GM23338 (cell line): ENCODE data around the gene SH3BP2. TPM values are rescaled to one million over a fixed set of nuclear protein-coding genes. Genes with fewer than 3 reads are reported as not detected.

Experiments used
- ATAC-seq: fragments of 200-7000 bp; cut with Tn5 transposase; 3 replicates; pipeline ENCODE4 v1.9.1; 2020
- DNase-seq: peaks from one replicate; pipeline ENCODE4 v3.0.0-alpha.2; 2015; ENCODE audit warnings: low spot score
- H2AFZ ChIP-seq: fragments of 200-600 bp; sonication (generic); 2 replicates; pipeline ENCODE4 v1.8.0; 2016; ENCODE audit warnings: antibody characterized with exemption, mild to moderate bottlenecking, moderate library complexity
- H3F3A ChIP-seq: fragments of 200-600 bp; sonication (generic); replicated peaks from 2 replicates; pipeline ENCODE4 v1.8.0; 2017; ENCODE audit warnings: antibody characterized with exemption, mixed run types, low read depth
- H3K27ac ChIP-seq: fragments of 200-600 bp; sonication (generic); 2 replicates; pipeline ENCODE4 v1.6.1; 2016; ENCODE audit warnings: low read depth
- H3K27me3 ChIP-seq: fragments of 200-600 bp; sonication (generic); 2 replicates; pipeline ENCODE4 v1.8.0; 2016; ENCODE audit warnings: mild to moderate bottlenecking, mixed run types, moderate library complexity; ENCODE audit not compliant: insufficient read depth
- H3K36me3 ChIP-seq: fragments of 200-600 bp; sonication (generic); 2 replicates; pipeline ENCODE4 v1.8.0; 2016; ENCODE audit warnings: mild to moderate bottlenecking; ENCODE audit not compliant: insufficient read depth
- H3K4me1 ChIP-seq: fragments of 200-600 bp; sonication (generic); 2 replicates; pipeline ENCODE4 v1.8.0; 2016; ENCODE audit warnings: mild to moderate bottlenecking, moderate library complexity; ENCODE audit not compliant: insufficient read depth
- H3K4me2 ChIP-seq: fragments of 200-600 bp; sonication (generic); 2 replicates; pipeline ENCODE4 v1.7.1; 2017; ENCODE audit warnings: mixed run types
- H3K4me3 ChIP-seq: fragments of 200-600 bp; sonication (generic); 2 replicates; pipeline ENCODE4 v1.6.1; 2016; ENCODE audit warnings: mixed run types
- H3K79me2 ChIP-seq: fragments of 200-600 bp; sonication (generic); replicated peaks from 2 replicates; pipeline ENCODE4 v1.8.0; 2017; ENCODE audit warnings: mild to moderate bottlenecking; ENCODE audit not compliant: insufficient read depth
- H3K9me2 ChIP-seq: fragments of 200-600 bp; sonication (generic); 2 replicates; pipeline ENCODE4 v1.8.0; 2017; ENCODE audit not compliant: insufficient read depth
- H4K20me1 ChIP-seq: fragments of 200-600 bp; sonication (generic); replicated peaks from 2 replicates; pipeline ENCODE4 v1.8.0; 2017; ENCODE audit warnings: mild to moderate bottlenecking; ENCODE audit not compliant: insufficient read depth
- H3K27ac Mint-ChIP-seq: 2 replicates; pipeline ENCODE4 v1.8.0; 2020; ENCODE audit warnings: inconsistent platforms, mild to moderate bottlenecking, moderate library complexity, mixed read lengths
- H3K27me3 Mint-ChIP-seq: 3 replicates; pipeline ENCODE4 v1.8.0; 2022; ENCODE audit warnings: low read depth, mild to moderate bottlenecking, moderate library complexity, mixed read lengths, inconsistent platforms; ENCODE audit not compliant: insufficient read depth, poor library complexity
- H3K36me3 Mint-ChIP-seq: 3 replicates; pipeline ENCODE4 v1.8.0; 2021; ENCODE audit warnings: low read depth, mild to moderate bottlenecking, inconsistent platforms, moderate library complexity, mixed read lengths
- H3K4me1 Mint-ChIP-seq: 3 replicates; pipeline ENCODE4 v1.8.0; 2020; ENCODE audit warnings: mild to moderate bottlenecking, inconsistent platforms, mixed read lengths
- H3K4me3 Mint-ChIP-seq: 3 replicates; pipeline ENCODE4 v1.8.0; 2021; ENCODE audit warnings: moderate library complexity, mild to moderate bottlenecking, inconsistent platforms, mixed read lengths
- H3K9me3 Mint-ChIP-seq: 3 replicates; pipeline ENCODE4 v1.8.0; 2020; ENCODE audit warnings: moderate library complexity, mild to moderate bottlenecking, inconsistent platforms, mixed read lengths
- EZH2 ChIP-seq: fragments of 200-600 bp; sonication (generic); IDR thresholded peaks from one replicate; pipeline ENCODE4 v1.8.0; 2017; ENCODE audit warnings: antibody characterized with exemption, mild to moderate bottlenecking, low read depth; ENCODE audit not compliant: unreplicated experiment
- EZH2phosphoT487 ChIP-seq: fragments of 200-600 bp; sonication (generic); IDR thresholded peaks from one replicate; pipeline ENCODE4 v1.8.1; 2018; ENCODE audit warnings: antibody characterized with exemption; ENCODE audit not compliant: unreplicated experiment
- JUNB ChIP-seq: IDR thresholded peaks from one replicate; pipeline ENCODE4 v1.6.1; 2016; ENCODE audit warnings: antibody characterized with exemption; ENCODE audit not compliant: unreplicated experiment
- NANOG ChIP-seq: IDR thresholded peaks from 2 replicates; pipeline ENCODE4 v1.6.1; 2016; ENCODE audit warnings: antibody characterized with exemption, borderline replicate concordance
- POLR2AphosphoS5 ChIP-seq: IDR thresholded peaks from 2 replicates; pipeline ENCODE4 v1.6.1; 2016; ENCODE audit warnings: antibody characterized with exemption, low read depth
- REST ChIP-seq: IDR thresholded peaks from one replicate; pipeline ENCODE4 v1.6.1; 2018; ENCODE audit warnings: antibody characterized with exemption; ENCODE audit not compliant: unreplicated experiment
- STAT1 ChIP-seq: IDR thresholded peaks from one replicate; pipeline ENCODE4 v1.6.1; 2016; ENCODE audit warnings: antibody characterized with exemption; ENCODE audit not compliant: unreplicated experiment
- polyA plus RNA-seq: library from polyadenylated mRNA; unstranded; fragments of >200 nt; fragmentation: Nextera tagmentation; extraction: Ambion mirVana; gene quantifications from 2 replicates; pipeline ENCODE4 v1.2.1, GENCODE V29; 2016
- total RNA-seq: library from RNA; depleted of rRNA; stranded (reverse); fragments of >200 nt; shearing (Covaris generic); gene quantifications from 2 replicates; pipeline ENCODE4 v1.2.3, GENCODE V29; 2014
- TF ChIP-seq, protein P1 (sequence below): fragments of 250-450 bp; sonication (Bioruptor Pico); IDR thresholded peaks from 2 replicates; pipeline ENCODE4 v1.5.0; 2020; ENCODE audit warnings: mild to moderate bottlenecking, moderate library complexity
- TF ChIP-seq, protein P2 (sequence below): IDR thresholded peaks from 2 replicates; pipeline ENCODE4 v1.6.1; 2016; ENCODE audit warnings: antibody characterized with exemption

The SH3BP2 gene
- total and polyA plus RNA-seq, 2 experiments from 2014 or later, result 15.2 to 43.9 TPM

DNA sequence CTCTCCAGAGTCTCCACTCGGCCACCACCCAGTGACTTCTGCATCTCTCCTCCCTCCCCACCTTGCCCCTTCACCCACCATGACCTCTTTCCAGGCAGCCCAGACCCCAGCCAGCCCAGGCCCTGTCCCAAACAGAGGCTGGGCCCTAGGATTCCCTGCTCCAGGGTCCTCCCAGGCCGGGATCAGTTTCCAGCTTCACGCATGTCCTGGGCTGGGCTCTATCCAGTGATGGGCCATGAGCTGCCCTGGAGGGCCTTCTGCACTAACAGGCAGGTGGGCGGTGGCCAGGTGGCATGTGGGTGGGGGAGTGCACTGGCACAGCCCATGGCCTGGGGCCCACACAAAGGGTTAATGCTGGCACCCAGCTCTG, 30.4 kb downstream of the SH3BP2 start (continued):
- TF ChIP-seq, protein P1, sequence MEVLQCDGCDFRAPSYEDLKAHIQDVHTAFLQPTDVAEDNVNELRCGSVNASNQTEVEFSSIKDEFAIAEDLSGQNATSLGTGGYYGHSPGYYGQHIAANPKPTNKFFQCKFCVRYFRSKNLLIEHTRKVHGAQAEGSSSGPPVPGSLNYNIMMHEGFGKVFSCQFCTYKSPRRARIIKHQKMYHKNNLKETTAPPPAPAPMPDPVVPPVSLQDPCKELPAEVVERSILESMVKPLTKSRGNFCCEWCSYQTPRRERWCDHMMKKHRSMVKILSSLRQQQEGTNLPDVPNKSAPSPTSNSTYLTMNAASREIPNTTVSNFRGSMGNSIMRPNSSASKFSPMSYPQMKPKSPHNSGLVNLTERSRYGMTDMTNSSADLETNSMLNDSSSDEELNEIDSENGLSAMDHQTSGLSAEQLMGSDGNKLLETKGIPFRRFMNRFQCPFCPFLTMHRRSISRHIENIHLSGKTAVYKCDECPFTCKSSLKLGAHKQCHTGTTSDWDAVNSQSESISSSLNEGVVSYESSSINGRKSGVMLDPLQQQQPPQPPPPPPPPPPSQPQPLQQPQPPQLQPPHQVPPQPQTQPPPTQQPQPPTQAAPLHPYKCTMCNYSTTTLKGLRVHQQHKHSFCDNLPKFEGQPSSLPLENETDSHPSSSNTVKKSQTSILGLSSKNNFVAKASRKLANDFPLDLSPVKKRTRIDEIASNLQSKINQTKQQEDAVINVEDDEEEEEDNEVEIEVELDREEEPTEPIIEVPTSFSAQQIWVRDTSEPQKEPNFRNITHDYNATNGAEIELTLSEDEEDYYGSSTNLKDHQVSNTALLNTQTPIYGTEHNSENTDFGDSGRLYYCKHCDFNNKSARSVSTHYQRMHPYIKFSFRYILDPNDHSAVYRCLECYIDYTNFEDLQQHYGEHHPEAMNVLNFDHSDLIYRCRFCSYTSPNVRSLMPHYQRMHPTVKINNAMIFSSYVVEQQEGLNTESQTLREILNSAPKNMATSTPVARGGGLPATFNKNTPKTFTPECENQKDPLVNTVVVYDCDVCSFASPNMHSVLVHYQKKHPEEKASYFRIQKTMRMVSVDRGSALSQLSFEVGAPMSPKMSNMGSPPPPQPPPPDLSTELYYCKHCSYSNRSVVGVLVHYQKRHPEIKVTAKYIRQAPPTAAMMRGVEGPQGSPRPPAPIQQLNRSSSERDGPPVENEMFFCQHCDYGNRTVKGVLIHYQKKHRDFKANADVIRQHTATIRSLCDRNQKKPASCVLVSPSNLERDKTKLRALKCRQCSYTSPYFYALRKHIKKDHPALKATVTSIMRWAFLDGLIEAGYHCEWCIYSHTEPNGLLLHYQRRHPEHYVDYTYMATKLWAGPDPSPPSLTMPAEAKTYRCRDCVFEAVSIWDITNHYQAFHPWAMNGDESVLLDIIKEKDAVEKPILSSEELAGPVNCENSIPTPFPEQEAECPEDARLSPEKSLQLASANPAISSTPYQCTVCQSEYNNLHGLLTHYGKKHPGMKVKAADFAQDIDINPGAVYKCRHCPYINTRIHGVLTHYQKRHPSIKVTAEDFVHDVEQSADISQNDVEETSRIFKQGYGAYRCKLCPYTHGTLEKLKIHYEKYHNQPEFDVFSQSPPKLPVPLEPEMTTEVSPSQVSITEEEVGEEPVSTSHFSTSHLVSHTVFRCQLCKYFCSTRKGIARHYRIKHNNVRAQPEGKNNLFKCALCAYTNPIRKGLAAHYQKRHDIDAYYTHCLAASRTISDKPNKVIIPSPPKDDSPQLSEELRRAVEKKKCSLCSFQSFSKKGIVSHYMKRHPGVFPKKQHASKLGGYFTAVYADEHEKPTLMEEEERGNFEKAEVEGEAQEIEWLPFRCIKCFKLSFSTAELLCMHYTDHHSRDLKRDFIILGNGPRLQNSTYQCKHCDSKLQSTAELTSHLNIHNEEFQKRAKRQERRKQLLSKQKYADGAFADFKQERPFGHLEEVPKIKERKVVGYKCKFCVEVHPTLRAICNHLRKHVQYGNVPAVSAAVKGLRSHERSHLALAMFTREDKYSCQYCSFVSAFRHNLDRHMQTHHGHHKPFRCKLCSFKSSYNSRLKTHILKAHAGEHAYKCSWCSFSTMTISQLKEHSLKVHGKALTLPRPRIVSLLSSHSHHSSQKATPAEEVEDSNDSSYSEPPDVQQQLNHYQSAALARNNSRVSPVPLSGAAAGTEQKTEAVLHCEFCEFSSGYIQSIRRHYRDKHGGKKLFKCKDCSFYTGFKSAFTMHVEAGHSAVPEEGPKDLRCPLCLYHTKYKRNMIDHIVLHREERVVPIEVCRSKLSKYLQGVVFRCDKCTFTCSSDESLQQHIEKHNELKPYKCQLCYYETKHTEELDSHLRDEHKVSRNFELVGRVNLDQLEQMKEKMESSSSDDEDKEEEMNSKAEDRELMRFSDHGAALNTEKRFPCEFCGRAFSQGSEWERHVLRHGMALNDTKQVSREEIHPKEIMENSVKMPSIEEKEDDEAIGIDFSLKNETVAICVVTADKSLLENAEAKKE (CRISPR knock-in tag), result no peak
- no peak for TF ChIP-seq EZH2phosphoT487
- no peak for TF ChIP-seq JUNB
- no peak for TF ChIP-seq NANOG
- no peak for TF ChIP-seq EZH2
- TF ChIP-seq, protein P2, sequence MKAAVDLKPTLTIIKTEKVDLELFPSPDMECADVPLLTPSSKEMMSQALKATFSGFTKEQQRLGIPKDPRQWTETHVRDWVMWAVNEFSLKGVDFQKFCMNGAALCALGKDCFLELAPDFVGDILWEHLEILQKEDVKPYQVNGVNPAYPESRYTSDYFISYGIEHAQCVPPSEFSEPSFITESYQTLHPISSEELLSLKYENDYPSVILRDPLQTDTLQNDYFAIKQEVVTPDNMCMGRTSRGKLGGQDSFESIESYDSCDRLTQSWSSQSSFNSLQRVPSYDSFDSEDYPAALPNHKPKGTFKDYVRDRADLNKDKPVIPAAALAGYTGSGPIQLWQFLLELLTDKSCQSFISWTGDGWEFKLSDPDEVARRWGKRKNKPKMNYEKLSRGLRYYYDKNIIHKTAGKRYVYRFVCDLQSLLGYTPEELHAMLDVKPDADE, result no peak

GRCh38 chr4:2823671-2824328, 30.9 kb downstream of the SH3BP2 start:
- H3K4me1 Mint-ChIP-seq, result peaks cover 9% of the 10 kb centered on the region
- no peak for TF ChIP-seq POLR2AphosphoS5
- no peak for TF ChIP-seq NANOG
- TF ChIP-seq, protein P2, result no peak
- TF ChIP-seq REST, result no peak
- TF ChIP-seq STAT1, result no peak
- H4K20me1 ChIP-seq, result no peaks in the 10 kb centered on the region; the same call in 1 of the 2 replicates
- H3K27ac Mint-ChIP-seq, result no peak overlapping the region
- H3K79me2 ChIP-seq, result peaks cover 10% of the 10 kb centered on the region
- H3K36me3 ChIP-seq, result 0 out of 2 replicates have a peak, but pooled peaks cover 3% of the 10 kb centered on the region
- no peak overlapping the region for H3K4me3 Mint-ChIP-seq
- H3K4me1 ChIP-seq, result no peaks in the 10 kb centered on the region
- peaks cover 3% of the 10 kb centered on the region; the same call in 2 of the 3 replicates for H3K9me3 Mint-ChIP-seq
- ATAC-seq (no peak), DNase-seq (no peak)
- H3K27me3 Mint-ChIP-seq, result peaks cover 3% of the 10 kb centered on the region
- 0 out of 2 replicates have a peak, but pooled peaks cover 7% of the 10 kb centered on the region for H3F3A ChIP-seq
- H2AFZ ChIP-seq, result no peak overlapping the region
- no peak overlapping the region for H3K27ac ChIP-seq
- no peak overlapping the region for H3K4me3 ChIP-seq
- H3K4me2 ChIP-seq, result no peak overlapping the region
- H3K27me3 ChIP-seq, result no peaks in the 10 kb centered on the region
- peaks cover 34% of the 10 kb centered on the region for H3K36me3 Mint-ChIP-seq
- no peaks in the 10 kb centered on the region for H3K9me2 ChIP-seq
